Subcutaneous abdominal adipose tissue (tissue), 5 donors: Measurements from ENCODE around the gene TM9SF2.

Experiments used
- H3K27ac ChIP-seq: one replicate; pipeline ENCODE4 v1.7.0; 2013; ENCODE audit warnings: low read depth, mild to moderate bottlenecking, inconsistent platforms, low read length, moderate library complexity
- H3K27me3 ChIP-seq, 5 donors: one replicate each; pipeline ENCODE4 v1.7.0; 2013; ENCODE audit warnings: low read length in 5 of 5, inconsistent platforms in 1 of 5; ENCODE audit not compliant: control insufficient read depth in 5 of 5, insufficient read depth in 4 of 5
- H3K36me3 ChIP-seq, 5 donors: one replicate each; pipeline ENCODE4 v1.7.0; 2013; ENCODE audit warnings: low read length in 5 of 5; ENCODE audit not compliant: control insufficient read depth in 5 of 5, insufficient read depth in 5 of 5
- H3K4me1 ChIP-seq, 5 donors: one replicate each; pipeline ENCODE4 v1.7.0; 2013; ENCODE audit warnings: low read length in 5 of 5, mild to moderate bottlenecking in 3 of 5, moderate library complexity in 1 of 5; ENCODE audit not compliant: control insufficient read depth in 5 of 5, insufficient read depth in 5 of 5
- H3K4me3 ChIP-seq, 5 donors: one replicate each; pipeline ENCODE4 v1.7.0; 2013; ENCODE audit warnings: low read length in 5 of 5, low read depth in 1 of 5
- H3K9ac ChIP-seq, 5 donors: one replicate each; pipeline ENCODE4 v1.7.0; 2013; ENCODE audit warnings: low read length in 5 of 5, mild to moderate bottlenecking in 4 of 5, moderate library complexity in 3 of 5
- H3K9me3 ChIP-seq, 5 donors: one replicate each; pipeline ENCODE4 v1.7.0; 2013; ENCODE audit warnings: low read length in 5 of 5; ENCODE audit not compliant: control insufficient read depth in 5 of 5
- donor health status: healthy.
- donor health status: healthy.
- donor health status: healthy.
- donor health status: healthy.
- donor health status: healthy.

The TM9SF2 gene

DNA sequence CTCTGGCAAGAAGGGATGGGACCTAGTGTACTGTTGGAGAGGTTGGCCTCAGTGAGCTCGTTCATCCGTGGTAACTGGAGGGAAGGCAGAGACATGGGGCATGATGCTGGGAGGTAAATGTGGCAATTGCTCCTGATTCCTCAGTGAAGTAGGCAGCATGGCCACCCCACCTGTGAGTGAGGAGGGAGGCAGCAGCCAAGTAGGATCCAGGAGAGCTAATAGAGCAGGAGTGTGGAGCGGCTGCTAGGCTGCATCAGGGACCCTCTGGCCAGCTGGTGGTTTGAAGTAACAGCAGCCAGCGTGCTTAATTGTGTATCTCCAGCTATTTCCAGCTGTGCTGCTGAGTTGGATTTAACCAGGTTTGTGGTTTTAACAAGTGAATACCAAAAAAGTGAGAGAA lies 24.7 kb downstream of the TM9SF2 start:
- Histone ChIP-seq H3K27ac (no peak overlapping the region), H3K4me1 (no peaks in the 10 kb centered on the region), H3K4me3 (no peak overlapping the region), H3K27me3 (no peaks in the 10 kb centered on the region), H3K36me3 (peaks cover 10 to 54% (median 40%) of the 10 kb centered on the region in 5 donors), H3K9ac (no peak overlapping the region), H3K9me3 (no peaks in the 10 kb centered on the region)

DNA sequence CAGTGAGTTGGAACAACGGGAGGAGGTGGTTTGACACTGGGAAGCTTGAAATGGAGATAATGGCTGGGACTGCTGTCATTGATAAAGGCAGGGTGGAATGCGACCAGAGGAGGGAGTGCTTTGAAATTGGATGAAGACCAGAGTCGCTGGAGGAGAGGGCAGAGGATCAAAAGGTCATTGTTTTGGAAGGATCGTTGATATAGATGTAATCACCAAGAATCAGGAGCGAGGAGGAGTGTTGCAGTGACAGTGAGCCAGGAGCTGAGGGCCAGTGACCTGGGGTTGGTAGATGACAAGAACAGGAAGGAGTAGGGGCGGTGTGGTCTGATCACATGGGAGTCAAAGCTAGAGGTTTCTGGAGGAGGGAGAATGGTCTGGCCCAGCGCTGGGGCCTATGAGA lies 25.3 kb downstream of the TM9SF2 start:
- H3K36me3 ChIP-seq = peaks cover 10 to 55% (median 37%) of the 10 kb centered on the region in 5 donors

GRCh38 chr13:99527301-99527700 lies 26.0 kb downstream of the TM9SF2 start:
- H3K27ac ChIP-seq = no peak overlapping the region
- H3K4me1 ChIP-seq = no peaks in the 10 kb centered on the region
- peaks cover 10 to 48% (median 35%) of the 10 kb centered on the region in 5 donors for H3K36me3 ChIP-seq
- no peak overlapping the region for H3K4me3 ChIP-seq
- no peaks in the 10 kb centered on the region for H3K27me3 ChIP-seq
- no peaks in the 10 kb centered on the region for H3K9me3 ChIP-seq
- no peak overlapping the region for H3K9ac ChIP-seq

More for the DNA sequence above, 25.3 kb downstream of the TM9SF2 start:
- Histone ChIP-seq H3K9ac (no peak overlapping the region), H3K27me3 (no peaks in the 10 kb centered on the region), H3K27ac (no peak overlapping the region), H3K9me3 (no peaks in the 10 kb centered on the region), H3K4me1 (no peaks in the 10 kb centered on the region), H3K4me3 (no peak overlapping the region)

GRCh38 chr13:99528547-99528946 lies 27.3 kb downstream of the TM9SF2 start:
- no peak overlapping the region for H3K27ac ChIP-seq
- no peaks in the 10 kb centered on the region for H3K4me1 ChIP-seq
- H3K9ac ChIP-seq = no peak overlapping the region
- no peaks in the 10 kb centered on the region for H3K9me3 ChIP-seq
- H3K36me3 ChIP-seq = peaks cover 7 to 38% (median 29%) of the 10 kb centered on the region in 5 donors
- no peak overlapping the region for H3K4me3 ChIP-seq
- H3K27me3 ChIP-seq = no peaks in the 10 kb centered on the region

- Histone ChIP-seq H3K36me3 (peaks cover 7 to 35% (median 17%) of the 10 kb centered on the region in 5 donors), H3K4me1 (no peaks in the 10 kb centered on the region), H3K27ac (no peak overlapping the region), H3K9ac (no peak overlapping the region), H3K9me3 (no peaks in the 10 kb centered on the region), H3K4me3 (no peak overlapping the region), H3K27me3 (no peaks in the 10 kb centered on the region)
Observed at GRCh38 chr13:99536023-99536422, 34.8 kb downstream of the TM9SF2 start.

DNA sequence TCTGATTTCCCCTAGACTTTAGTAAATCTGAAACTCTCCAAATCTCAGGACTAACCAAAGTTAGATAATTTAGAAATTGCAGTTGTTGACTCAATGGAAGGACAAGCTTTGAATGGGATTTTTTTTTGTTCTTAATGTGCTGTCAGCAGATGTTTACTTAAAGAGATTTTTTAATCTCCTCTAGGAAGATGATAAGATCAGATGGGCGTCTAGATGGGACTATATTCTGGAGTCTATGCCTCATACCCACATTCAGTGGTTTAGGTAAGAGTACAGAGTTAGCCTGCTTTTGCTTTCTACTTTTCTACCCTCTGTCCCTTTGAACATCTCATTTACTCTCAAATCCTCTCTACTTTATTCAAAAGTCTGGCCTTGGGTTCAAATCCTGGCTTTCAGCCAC lies 39.3 kb downstream of the TM9SF2 start:
- H3K9ac ChIP-seq = no peak overlapping the region
- no peak overlapping the region for H3K27ac ChIP-seq
- no peaks in the 10 kb centered on the region for H3K9me3 ChIP-seq
- H3K27me3 ChIP-seq = no peaks in the 10 kb centered on the region
- no peak overlapping the region for H3K4me3 ChIP-seq
- peaks cover 0 to 7% (median 0%) of the 10 kb centered on the region in 5 donors for H3K4me1 ChIP-seq
- H3K36me3 ChIP-seq = peaks cover 30 to 53% (median 42%) of the 10 kb centered on the region in 5 donors

- H3K27ac ChIP-seq = no peak overlapping the region
- H3K9ac ChIP-seq = no peak overlapping the region
- H3K4me1 ChIP-seq = peaks cover 0 to 7% (median 0%) of the 10 kb centered on the region in 5 donors
- no peak overlapping the region for H3K4me3 ChIP-seq
- no peaks in the 10 kb centered on the region for H3K9me3 ChIP-seq
- H3K36me3 ChIP-seq = peaks cover 42 to 69% (median 60%) of the 10 kb centered on the region in 5 donors
- H3K27me3 ChIP-seq = no peaks in the 10 kb centered on the region
Observed at GRCh38 chr13:99542788-99543406, 41.6 kb downstream of the TM9SF2 start.

- Histone ChIP-seq H3K27ac (no peak overlapping the region), H3K4me1 (peaks cover 0 to 9% (median 0%) of the 10 kb centered on the region in 5 donors), H3K4me3 (no peak overlapping the region), H3K27me3 (no peaks in the 10 kb centered on the region), H3K36me3 (peaks cover 58 to 77% (median 71%) of the 10 kb centered on the region in 5 donors), H3K9ac (no peak overlapping the region), H3K9me3 (no peaks in the 10 kb centered on the region)
Observed at GRCh38 chr13:99545361-99545760, 44.1 kb downstream of the TM9SF2 start.

DNA sequence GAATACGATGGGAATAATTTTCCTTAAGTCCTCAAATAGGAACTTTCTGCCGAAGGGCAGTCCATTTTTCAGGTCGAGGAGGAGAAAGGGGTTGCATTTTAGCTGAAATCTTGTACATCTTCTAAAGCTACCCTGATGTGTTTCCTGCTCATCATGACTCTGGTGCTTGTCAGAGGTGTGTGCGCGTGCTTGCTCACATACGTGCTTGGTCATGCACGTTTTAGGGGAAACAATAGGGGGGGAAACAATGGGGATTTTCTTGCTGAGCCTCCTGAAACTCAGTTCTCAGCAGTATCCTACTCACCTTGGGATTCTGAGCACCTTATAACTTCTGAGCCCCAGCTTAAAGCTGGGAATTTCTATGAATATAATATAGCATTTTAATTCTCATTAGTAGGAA lies 44.7 kb downstream of the TM9SF2 start:
- Histone ChIP-seq H3K27ac (no peak overlapping the region), H3K36me3 (peaks cover 58 to 76% (median 67%) of the 10 kb centered on the region in 5 donors), H3K4me1 (peaks cover 0 to 9% (median 0%) of the 10 kb centered on the region in 5 donors), H3K27me3 (no peaks in the 10 kb centered on the region), H3K9me3 (no peaks in the 10 kb centered on the region), H3K9ac (no peak overlapping the region), H3K4me3 (no peak overlapping the region)

- Histone ChIP-seq H3K4me3 (no peak overlapping the region), H3K4me1 (peaks cover 0 to 9% (median 0%) of the 10 kb centered on the region in 5 donors), H3K9me3 (no peaks in the 10 kb centered on the region), H3K27ac (no peak overlapping the region), H3K36me3 (peaks cover 57 to 82% (median 71%) of the 10 kb centered on the region in 5 donors), H3K27me3 (no peaks in the 10 kb centered on the region), H3K9ac (no peak overlapping the region)
Observed at GRCh38 chr13:99546878-99547277, 45.6 kb downstream of the TM9SF2 start.
